SK-N-SH (cell line): Measurements from ENCODE around the gene PEX26. TPM values are rescaled to one million over a fixed set of nuclear protein-coding genes. Genes with fewer than 3 reads are reported as not detected.
A peak's percentile ranks its signal among the peaks of the same experiment; 100 is the strongest.

Source experiments
- CTCF ChIA-PET: fragments of 300-600, 350-600 bp; formaldehyde crosslinking; extraction: SDS; loops from one replicate; lab custom pipeline; 2021; lab: Yijun Ruan, JAX
- POLR2A ChIA-PET: fragments of 350-600 bp; sonication (Branson Sonifier 250); formaldehyde crosslinking; extraction: SDS; loops from one replicate; lab custom pipeline; 2020; ENCODE audit warnings: antibody characterized with exemption, inconsistent platforms; lab: Yijun Ruan, JAX
- DNase-seq: peaks from one replicate; pipeline ENCODE4 v3.0.0; 2012
- H2AFZ ChIP-seq: fragments of 200-600 bp; sonication (generic); 2 replicates; pipeline ENCODE4 v1.8.1; 2016; ENCODE audit warnings: antibody characterized with exemption, mild to moderate bottlenecking, low read depth
- H3F3A ChIP-seq: fragments of 200-600 bp; sonication (generic); replicated peaks from 2 replicates; pipeline ENCODE3; 2016; ENCODE audit warnings: antibody characterized with exemption, mild to moderate bottlenecking; ENCODE audit not compliant: insufficient read depth
- H3K27ac ChIP-seq, 2 experiments: fragments of 200-500 bp in 1 of 2; fragments of 200-600 bp in 1 of 2; sonication (Bioruptor generic) in 1 of 2; sonication (generic), shearing (Covaris generic) in 1 of 2; 2 replicates each; pipeline versions ENCODE4 v1.5.1 to v1.6.1; 2014 to 2016; ENCODE audit warnings: low read depth in 2 of 2, inconsistent platforms in 1 of 2, low read length in 1 of 2, mild to moderate bottlenecking in 1 of 2, mixed read lengths in 1 of 2
- H3K27me3 ChIP-seq: fragments of 200-600 bp; sonication (generic), shearing (Covaris generic); 2 replicates; pipeline ENCODE4 v1.6.1; 2016; ENCODE audit warnings: mixed run types; ENCODE audit not compliant: insufficient read depth
- H3K36me3 ChIP-seq, 2 experiments: fragments of 200-500 bp in 1 of 2; fragments of 200-600 bp in 1 of 2; sonication (Bioruptor generic) in 1 of 2; sonication (generic) in 1 of 2; replicated peaks in 1 of 2; 2 replicates each; pipeline versions ENCODE3 to v1.5.1; 2014 to 2016; ENCODE audit warnings: low read length in 1 of 2, mild to moderate bottlenecking in 1 of 2; ENCODE audit not compliant: insufficient read depth in 2 of 2, control insufficient read depth in 1 of 2
- H3K4me1 ChIP-seq, 2 experiments: fragments of 200-500 bp in 1 of 2; fragments of 200-600 bp in 1 of 2; sonication (Bioruptor generic) in 1 of 2; sonication (generic), shearing (Covaris generic) in 1 of 2; 2 replicates each; pipeline versions ENCODE4 v1.5.1 to v1.6.1; 2014 to 2016; ENCODE audit warnings: low read depth in 1 of 2, low read length in 1 of 2, mixed run types in 1 of 2; ENCODE audit not compliant: insufficient read depth in 2 of 2, control insufficient read depth in 1 of 2
- H3K4me2 ChIP-seq: fragments of 200-600 bp; sonication (generic), shearing (Covaris generic); 2 replicates; pipeline ENCODE4 v1.6.1; 2017; ENCODE audit warnings: mixed run types
- H3K4me3 ChIP-seq, 2 experiments: fragments of 200-500 bp in 1 of 2; fragments of 200-600 bp in 1 of 2; sonication (Bioruptor generic) in 1 of 2; sonication (generic), shearing (Covaris generic) in 1 of 2; 2 replicates each; pipeline versions ENCODE4 v1.5.1 to v1.8.1; 2014 to 2016; ENCODE audit warnings: low read depth in 2 of 2, inconsistent platforms in 1 of 2, low read length in 1 of 2, mild to moderate bottlenecking in 1 of 2, mixed read lengths in 1 of 2, moderate library complexity in 1 of 2
- H3K79me2 ChIP-seq: fragments of 200-600 bp; sonication (generic); 2 replicates; pipeline ENCODE4 v1.8.1; 2017; ENCODE audit warnings: mild to moderate bottlenecking; ENCODE audit not compliant: insufficient read depth
- H3K9ac ChIP-seq: fragments of 200-600 bp; sonication (generic); 2 replicates; pipeline ENCODE4 v1.6.1; 2017; ENCODE audit warnings: mixed run types
- H3K9me2 ChIP-seq: fragments of 200-600 bp; sonication (generic); 2 replicates; pipeline ENCODE4 v1.6.1; 2017; ENCODE audit warnings: mixed run types
- H3K9me3 ChIP-seq: fragments of 200-600 bp; sonication (generic); 2 replicates; pipeline ENCODE4 v1.6.1; 2017; ENCODE audit warnings: mixed run types, mild to moderate bottlenecking, moderate library complexity
- H4K20me1 ChIP-seq: fragments of 200-600 bp; sonication (generic); 2 replicates; pipeline ENCODE4 v1.6.1; 2017; ENCODE audit warnings: mild to moderate bottlenecking, mixed run types; ENCODE audit not compliant: insufficient read depth
- CTCF ChIP-seq: fragments of 200-600 bp; sonication (generic); IDR thresholded peaks from 2 replicates; pipeline ENCODE4 v1.6.1; 2017; ENCODE audit warnings: antibody characterized with exemption, mild to moderate bottlenecking, moderate library complexity
- EP300 ChIP-seq, 2 experiments: IDR thresholded peaks; 2 replicates each; pipeline versions ENCODE4 v1.4.0 to v1.6.1; 2012; ENCODE audit warnings: borderline replicate concordance in 1 of 2, low read depth in 1 of 2, low read length in 1 of 2
- GABPA ChIP-seq: IDR thresholded peaks from 2 replicates; pipeline ENCODE4 v1.4.0; 2012; ENCODE audit warnings: low read depth, mild to moderate bottlenecking
- GATA2 ChIP-seq: sonication (generic); formaldehyde crosslinking; IDR thresholded peaks from 2 replicates; pipeline ENCODE4 v1.5.0; 2020; ENCODE audit warnings: mild to moderate bottlenecking, missing genetic modification reagents
- IRF3 ChIP-seq: fragments of 150-350 bp; IDR thresholded peaks from 2 replicates; pipeline ENCODE4 v1.6.1; 2016; ENCODE audit warnings: mild to moderate bottlenecking, low read depth, low read length
- JUND ChIP-seq: IDR thresholded peaks from 2 replicates; pipeline ENCODE4 v1.4.0; 2012
- MEF2A ChIP-seq: IDR thresholded peaks from 2 replicates; pipeline ENCODE4 v1.4.0; 2012; ENCODE audit warnings: low read depth, borderline replicate concordance
- MXI1 ChIP-seq: IDR thresholded peaks from 2 replicates; pipeline ENCODE4 v1.6.1; 2012; ENCODE audit warnings: mild to moderate bottlenecking, low read depth, low read length, improper control_type of control experiment
- NFIC ChIP-seq: IDR thresholded peaks from 2 replicates; pipeline ENCODE4 v1.4.0; 2012; ENCODE audit warnings: borderline replicate concordance
- NRF1 ChIP-seq: IDR thresholded peaks from 2 replicates; pipeline ENCODE4 v1.6.1; 2012; ENCODE audit warnings: low read depth, mild to moderate bottlenecking, low read length
- PBX3 ChIP-seq: IDR thresholded peaks from 2 replicates; pipeline ENCODE4; 2012
- SIN3A ChIP-seq: IDR thresholded peaks from 2 replicates; pipeline ENCODE4 v1.6.1; 2012; ENCODE audit warnings: low read depth, mild to moderate bottlenecking, low read length, moderate library complexity, borderline replicate concordance
- TEAD4 ChIP-seq: IDR thresholded peaks from 2 replicates; pipeline ENCODE4 v1.4.0; 2012; ENCODE audit warnings: mild to moderate bottlenecking, borderline replicate concordance; ENCODE audit not compliant: insufficient read depth
- USF1 ChIP-seq: IDR thresholded peaks from 2 replicates; pipeline ENCODE4 v1.4.0; 2012; ENCODE audit warnings: low read depth, borderline replicate concordance
- WGBS: methylation state at CpG from one replicate; pipeline ENCODE4 v1.1.6; 2017; ENCODE audit warnings: low lambda C conversion rate; 5-methylcytosine and 5-hydroxymethylcytosine counted together
- polyA plus RNA-seq, 3 experiments: library from polyadenylated mRNA; depleted of rRNA; stranded (reverse); fragments of >200 nt; gene quantifications; 2 replicates each; pipeline ENCODE4 v1.2.3, GENCODE V29; 2012

PEX26 gene
- polyA plus RNA-seq, 1 of the 3 experiments (the other 2 are of a cell fraction) = 13.0 TPM

- Histone ChIP-seq H2AFZ (peak overlapping the region; percentile 76), H3F3A (peaks cover 7% of the 10 kb centered on the region), H3K9me3 (no peaks in the 10 kb centered on the region), H3K4me2 (peak overlapping the region; percentile 99), H4K20me1 (no peaks in the 10 kb centered on the region), H3K9me2 (no peaks in the 10 kb centered on the region), H3K79me2 (peaks cover 49% of the 10 kb centered on the region), H3K4me3 (peak overlapping the region; percentile 90 to 96), H3K36me3 (peaks cover 15 to 19% of the 10 kb centered on the region in 2 experiments), H3K27me3 (no peaks in the 10 kb centered on the region), H3K9ac (peak overlapping the region; percentile 88), H3K27ac (peak overlapping the region; percentile 58 to 80; a peak in 3 of 4 replicates), H3K4me1 (peaks cover 14 to 23% of the 10 kb centered on the region in 2 experiments)
- no peak for DNase-seq
- TF ChIP-seq JUND (no peak), SIN3A (no peak), CTCF (no peak), USF1 (no peak), MEF2A (no peak), NRF1 (no peak), PBX3 (no peak), NFIC (no peak), EP300 (IDR thresholded peaks at IDR 0.05; ENCODE audit: borderline replicate concordance in 1 of 2, low read depth in 1 of 2, low read length in 1 of 2) (no peak), IRF3 (no peak), GABPA (no peak), GATA2 (CRISPR knock-in tag) (no peak), MXI1 (no peak), TEAD4 (no peak)
- ChIA-PET CTCF (interaction anchor here (0.8 to 9.7 kb wide), 23 partner anchors 13 to 519 kb away, joined by 3 to 186 read pairs (median 8); no protein-coding TSS in a partner anchor), POLR2A (interaction anchor here (1.1 to 1.3 kb wide), 3 partner anchors 54 to 304 kb away, joined by 3 to 5 read pairs (median 5); no protein-coding TSS in a partner anchor)
- WGBS = 7% methylated on average over 7 of the region's 10 CpGs
Measured at GRCh38 chr22:18077087-18077638, 627 bp upstream of the PEX26 start.
